HG03342 (cell line): ENCODE data around the gene GP1BB.

ENCODE experiments used
- ATAC-seq: cut with Tn5 transposase; IDR thresholded peaks from one replicate; pipeline ENCODE4 v1.9.1; 2021; ENCODE audit warnings: mild to moderate bottlenecking, moderate library complexity; ENCODE audit not compliant: unreplicated experiment

GP1BB gene

GRCh38 chr22:19754701-19755144 is 31.4 kb downstream of the GP1BB start:
- no peak for ATAC-seq

- ATAC-seq: no peak
Measured at GRCh38 chr22:19755145-19755710, 31.9 kb downstream of the GP1BB start.

- no peak for ATAC-seq
Measured at GRCh38 chr22:19755722-19756287, 32.5 kb downstream of the GP1BB start.

- ATAC-seq: no peak
Measured at GRCh38 chr22:19756288-19757128, 33.2 kb downstream of the GP1BB start.

GRCh38 chr22:19757140-19757984 is 34.0 kb downstream of the GP1BB start:
- no peak for ATAC-seq

- ATAC-seq: no peak
Measured at GRCh38 chr22:19757985-19758895, 34.9 kb downstream of the GP1BB start.

- ATAC-seq: no peak
Measured at GRCh38 chr22:19758896-19759426, 35.6 kb downstream of the GP1BB start.

GRCh38 chr22:19759427-19760057 is 36.2 kb downstream of the GP1BB start:
- ATAC-seq: no peak

- no peak for ATAC-seq
Measured at GRCh38 chr22:19760058-19760950, 37.0 kb downstream of the GP1BB start, which contains the start of gene TBX1. Gene TBX1 (plus strand): TSS chr22:19760778. CDS start chr22:19760844, 66 bp downstream.

- ATAC-seq: no peak
Measured at GRCh38 chr22:19760951-19761724, 37.8 kb downstream of the GP1BB start.

- ATAC-seq: no peak
Measured at GRCh38 chr22:19761725-19762567, 38.6 kb downstream of the GP1BB start.

GRCh38 chr22:19762568-19763457 is 39.5 kb downstream of the GP1BB start:
- ATAC-seq: no peak

- ATAC-seq: no peak
Measured at GRCh38 chr22:19763458-19764298, 40.3 kb downstream of the GP1BB start.

GRCh38 chr22:19764299-19764593 is 40.9 kb downstream of the GP1BB start:
- no peak for ATAC-seq
